Body of pancreas (tissue), 4 donors: ENCODE data around the gene VGLL4.

ENCODE experiments used
- CTCF ChIP-seq, 7 experiments: fragments of 450-650 bp in 4 of 7; fragments of 200-600 bp in 3 of 7; sonication (generic) in 3 of 7; IDR thresholded peaks; one replicate each; pipeline ENCODE4 v1.5.1; 2016 to 2019; ENCODE audit warnings: antibody characterized with exemption in 7 of 7
- POLR2A ChIP-seq, 3 donors: fragments of 450-650 bp; IDR thresholded peaks; one replicate each; pipeline ENCODE4 v1.6.1; 2016; ENCODE audit warnings: antibody characterized with exemption in 3 of 3, mild to moderate bottlenecking in 2 of 3

- TF ChIP-seq CTCF (IDR thresholded peaks at IDR 0.05): no peak
- no peak for TF ChIP-seq POLR2A (IDR thresholded peaks at IDR 0.05)
Measured at GRCh38 chr3:11538581-11538980, 105.1 kb downstream of the VGLL4 start.
